Measurements from ENCODE around the gene ANTXR1.

DNA sequence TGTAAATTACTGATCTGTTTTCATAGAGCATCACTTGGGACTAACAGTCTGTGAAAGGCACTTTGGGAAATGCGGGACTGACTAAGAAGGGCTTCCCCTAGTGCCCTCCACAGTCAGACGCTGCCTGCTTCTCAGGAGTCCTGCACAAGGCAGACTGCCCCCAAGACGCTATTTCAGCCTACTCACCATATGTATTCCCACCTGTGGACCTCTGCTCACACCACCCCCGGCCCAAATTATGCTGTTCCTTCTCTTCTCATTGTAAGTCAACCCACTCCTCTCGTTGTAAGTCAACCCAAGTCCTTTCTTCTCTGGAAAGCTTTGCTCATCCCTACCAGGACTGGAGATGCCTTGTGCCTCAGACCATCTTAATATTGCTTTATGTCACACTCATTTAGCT, 198.7 kb downstream of the ANTXR1 start:
- no peak for TF ChIP-seq CTCF (IDR thresholded peaks at IDR 0.05)
- no peak for TF ChIP-seq POLR2A (IDR thresholded peaks at IDR 0.05)

All from uterus (tissue), 2 donors.